HL-60 (cell line): ENCODE measurements around the gene KIAA1217.

ENCODE experiments used
- DNase-seq, 2 experiments: peaks; one replicate each; pipeline ENCODE4 v3.0.0-alpha.2; 2010 to 2020; ENCODE audit warnings: low read depth in 1 of 2, low spot score in 1 of 2
- H3K27ac ChIP-seq: fragments of 250-450 bp; sonication (Bioruptor Pico); replicated peaks from 2 replicates; pipeline ENCODE4 v1.5.1; 2020; ENCODE audit warnings: mild to moderate bottlenecking, moderate library complexity
- H3K27me3 ChIP-seq: fragments of 250-450 bp; sonication (Bioruptor Pico); 2 replicates; pipeline ENCODE4 v1.5.1; 2021; ENCODE audit warnings: mild to moderate bottlenecking, moderate library complexity; ENCODE audit not compliant: insufficient read depth, poor library complexity, severe bottlenecking
- H3K4me3 ChIP-seq: replicated peaks from 2 replicates; pipeline ENCODE4 v1.5.1; 2011; ENCODE audit warnings: mild to moderate bottlenecking, control low read depth, low read length; ENCODE audit not compliant: insufficient read depth
- GABPA ChIP-seq: IDR thresholded peaks from 2 replicates; pipeline ENCODE4 v1.6.1; 2012; ENCODE audit warnings: low read depth
- POLR2AphosphoS5 ChIP-seq: IDR thresholded peaks from 2 replicates; pipeline ENCODE4 v1.6.1; 2012; ENCODE audit warnings: low read depth
- SPI1 ChIP-seq: IDR thresholded peaks from 2 replicates; pipeline ENCODE4 v1.6.1; 2012; ENCODE audit warnings: low read depth, mild to moderate bottlenecking, borderline replicate concordance
- TF ChIP-seq, protein P1 (sequence below): IDR thresholded peaks from one replicate; pipeline ENCODE4 v1.5.1; 2011; ENCODE audit warnings: low read length, control low read depth, inconsistent platforms; ENCODE audit not compliant: insufficient read depth
- TF ChIP-seq, protein P2 (sequence below): IDR thresholded peaks from 2 replicates; pipeline ENCODE4 v1.6.1; 2012; ENCODE audit warnings: low read depth; ENCODE audit not compliant: insufficient replicate concordance

Gene KIAA1217

DNA sequence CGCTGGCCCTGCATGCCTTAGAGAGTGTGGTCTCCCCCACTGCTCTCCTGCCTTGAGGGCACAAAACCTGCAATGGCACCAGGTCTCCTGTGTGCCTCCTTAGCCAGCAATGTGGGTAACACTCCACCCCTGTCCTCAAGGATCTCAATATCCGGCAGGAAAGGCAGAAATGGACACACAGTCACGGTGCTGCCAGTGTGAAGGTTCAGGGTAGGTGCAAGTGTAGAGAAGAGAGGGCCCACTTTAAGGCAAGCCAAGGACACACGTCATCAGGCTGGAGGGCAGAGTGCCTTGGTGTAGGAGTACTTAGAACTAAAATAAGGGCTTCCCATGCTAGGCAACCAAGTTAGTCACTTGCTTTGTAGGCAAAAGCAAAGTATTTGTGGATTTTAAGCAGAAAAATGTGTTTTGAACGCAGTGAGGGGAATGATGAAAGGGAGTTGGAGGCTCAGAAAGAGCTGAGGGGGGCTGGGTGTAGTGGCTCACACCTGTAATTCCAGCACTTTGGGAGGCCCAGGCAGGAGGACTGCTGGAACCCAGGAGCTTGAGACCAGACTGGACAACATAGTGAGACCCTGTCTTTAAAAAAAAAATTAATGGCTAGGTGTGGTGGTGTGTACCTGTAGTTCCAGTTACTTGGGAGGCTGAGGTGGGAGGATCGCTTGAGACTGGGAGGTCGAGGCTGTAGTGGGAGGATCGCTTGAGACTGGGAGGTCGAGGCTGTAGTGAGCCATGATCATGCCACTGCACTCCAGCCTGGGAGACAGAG lies 361.9 kb downstream of the KIAA1217 start:
- H3K27me3 ChIP-seq, result no peaks in the 10 kb centered on the region
- DNase-seq, result no peak
- TF ChIP-seq GABPA (no peak), SPI1 (no peak), POLR2AphosphoS5 (no peak)
- TF ChIP-seq, protein P1, sequence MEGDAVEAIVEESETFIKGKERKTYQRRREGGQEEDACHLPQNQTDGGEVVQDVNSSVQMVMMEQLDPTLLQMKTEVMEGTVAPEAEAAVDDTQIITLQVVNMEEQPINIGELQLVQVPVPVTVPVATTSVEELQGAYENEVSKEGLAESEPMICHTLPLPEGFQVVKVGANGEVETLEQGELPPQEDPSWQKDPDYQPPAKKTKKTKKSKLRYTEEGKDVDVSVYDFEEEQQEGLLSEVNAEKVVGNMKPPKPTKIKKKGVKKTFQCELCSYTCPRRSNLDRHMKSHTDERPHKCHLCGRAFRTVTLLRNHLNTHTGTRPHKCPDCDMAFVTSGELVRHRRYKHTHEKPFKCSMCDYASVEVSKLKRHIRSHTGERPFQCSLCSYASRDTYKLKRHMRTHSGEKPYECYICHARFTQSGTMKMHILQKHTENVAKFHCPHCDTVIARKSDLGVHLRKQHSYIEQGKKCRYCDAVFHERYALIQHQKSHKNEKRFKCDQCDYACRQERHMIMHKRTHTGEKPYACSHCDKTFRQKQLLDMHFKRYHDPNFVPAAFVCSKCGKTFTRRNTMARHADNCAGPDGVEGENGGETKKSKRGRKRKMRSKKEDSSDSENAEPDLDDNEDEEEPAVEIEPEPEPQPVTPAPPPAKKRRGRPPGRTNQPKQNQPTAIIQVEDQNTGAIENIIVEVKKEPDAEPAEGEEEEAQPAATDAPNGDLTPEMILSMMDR, result no peak
- TF ChIP-seq, protein P2, sequence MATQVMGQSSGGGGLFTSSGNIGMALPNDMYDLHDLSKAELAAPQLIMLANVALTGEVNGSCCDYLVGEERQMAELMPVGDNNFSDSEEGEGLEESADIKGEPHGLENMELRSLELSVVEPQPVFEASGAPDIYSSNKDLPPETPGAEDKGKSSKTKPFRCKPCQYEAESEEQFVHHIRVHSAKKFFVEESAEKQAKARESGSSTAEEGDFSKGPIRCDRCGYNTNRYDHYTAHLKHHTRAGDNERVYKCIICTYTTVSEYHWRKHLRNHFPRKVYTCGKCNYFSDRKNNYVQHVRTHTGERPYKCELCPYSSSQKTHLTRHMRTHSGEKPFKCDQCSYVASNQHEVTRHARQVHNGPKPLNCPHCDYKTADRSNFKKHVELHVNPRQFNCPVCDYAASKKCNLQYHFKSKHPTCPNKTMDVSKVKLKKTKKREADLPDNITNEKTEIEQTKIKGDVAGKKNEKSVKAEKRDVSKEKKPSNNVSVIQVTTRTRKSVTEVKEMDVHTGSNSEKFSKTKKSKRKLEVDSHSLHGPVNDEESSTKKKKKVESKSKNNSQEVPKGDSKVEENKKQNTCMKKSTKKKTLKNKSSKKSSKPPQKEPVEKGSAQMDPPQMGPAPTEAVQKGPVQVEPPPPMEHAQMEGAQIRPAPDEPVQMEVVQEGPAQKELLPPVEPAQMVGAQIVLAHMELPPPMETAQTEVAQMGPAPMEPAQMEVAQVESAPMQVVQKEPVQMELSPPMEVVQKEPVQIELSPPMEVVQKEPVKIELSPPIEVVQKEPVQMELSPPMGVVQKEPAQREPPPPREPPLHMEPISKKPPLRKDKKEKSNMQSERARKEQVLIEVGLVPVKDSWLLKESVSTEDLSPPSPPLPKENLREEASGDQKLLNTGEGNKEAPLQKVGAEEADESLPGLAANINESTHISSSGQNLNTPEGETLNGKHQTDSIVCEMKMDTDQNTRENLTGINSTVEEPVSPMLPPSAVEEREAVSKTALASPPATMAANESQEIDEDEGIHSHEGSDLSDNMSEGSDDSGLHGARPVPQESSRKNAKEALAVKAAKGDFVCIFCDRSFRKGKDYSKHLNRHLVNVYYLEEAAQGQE, result no peak
- no peak overlapping the region for H3K27ac ChIP-seq
- no peak overlapping the region for H3K4me3 ChIP-seq

DNA sequence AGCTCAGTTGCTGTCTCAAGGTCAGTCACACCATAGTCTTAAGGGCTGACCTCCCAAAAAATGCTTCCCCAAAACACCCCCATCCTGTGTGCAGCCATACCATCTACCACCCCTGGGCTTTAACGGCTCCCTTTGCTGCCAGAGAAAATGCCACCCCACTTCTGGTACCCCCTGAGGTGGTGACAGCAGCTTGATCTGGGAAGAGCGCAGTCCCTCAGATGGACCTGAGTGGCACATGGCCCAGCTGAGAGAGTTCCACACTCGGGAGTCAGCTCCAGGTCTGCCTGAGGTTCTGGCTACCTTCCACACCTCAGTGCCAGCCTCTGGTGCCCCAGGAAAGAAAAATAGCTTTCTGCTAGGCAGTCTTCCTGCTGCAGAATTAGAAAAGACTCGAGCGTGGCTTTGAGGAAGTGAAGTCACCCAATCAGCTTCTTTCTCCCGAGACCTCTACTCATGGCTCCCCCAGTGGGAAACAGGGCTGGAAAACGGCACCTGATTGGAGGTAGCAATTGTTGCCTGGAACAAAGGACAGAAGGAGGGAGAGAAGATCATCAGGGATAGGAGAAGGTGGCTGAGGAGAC lies 363.0 kb downstream of the KIAA1217 start:
- no peak for DNase-seq
- H3K27me3 ChIP-seq, result no peaks in the 10 kb centered on the region
- TF ChIP-seq SPI1 (no peak), POLR2AphosphoS5 (no peak), GABPA (no peak)
- TF ChIP-seq, protein P2, result no peak
- TF ChIP-seq, protein P1, result no peak
- H3K27ac ChIP-seq, result no peak overlapping the region
- H3K4me3 ChIP-seq, result no peak overlapping the region

DNA sequence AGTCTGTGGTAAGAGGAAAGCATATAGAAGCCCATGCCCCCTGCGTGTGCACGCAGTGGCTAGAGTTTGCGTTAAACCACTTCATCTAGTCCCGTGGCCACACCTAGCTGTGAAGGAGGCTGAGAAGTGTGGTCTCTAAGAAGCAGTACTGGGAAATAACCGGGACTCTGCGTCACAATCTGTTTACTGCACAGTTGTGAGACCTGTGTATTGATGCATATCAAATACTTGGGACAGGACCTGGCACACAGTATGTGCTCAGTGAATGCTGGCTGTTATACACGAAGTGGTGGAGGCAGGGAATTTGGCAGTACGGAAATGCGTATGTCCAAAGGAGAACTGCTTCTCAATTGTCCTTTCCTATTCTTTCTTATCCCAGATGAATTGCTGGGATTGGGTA lies 365.2 kb downstream of the KIAA1217 start:
- Histone ChIP-seq H3K27me3 (no peaks in the 10 kb centered on the region), H3K4me3 (no peak overlapping the region), H3K27ac (no peak overlapping the region)
- TF ChIP-seq GABPA (no peak), SPI1 (no peak), POLR2AphosphoS5 (no peak)
- TF ChIP-seq, protein P2, result no peak
- TF ChIP-seq, protein P1, result no peak
- no peak for DNase-seq
